Naive thymus-derived CD8-positive, alpha-beta T cell (primary cell): ENCODE measurements around the gene SURF1. TPM values are rescaled to one million over a fixed set of nuclear protein-coding genes. Genes with fewer than 3 reads are reported as not detected.

Source experiments
- ATAC-seq, 2 donors: fragments of 150-1000 bp; cut with Tn5 transposase in 1 of 2; sonication (Bioruptor Pico), chemical (Tn5 transposase) in 1 of 2; 1 replicate in 1 of 2; 2 replicates in 1 of 2; pipeline ENCODE4 v1.10.0; 2021; ENCODE audit warnings: mild to moderate bottlenecking in 2 of 2, moderate library complexity in 2 of 2
- POLR2A ChIA-PET: fragments of 350-600 bp; sonication (Branson Sonifier 250); formaldehyde crosslinking; loops from one replicate; lab custom pipeline; 2021; ENCODE audit warnings: antibody characterized with exemption; lab: Charles Lee
- DNase-seq, 10 donors: peaks; one replicate each; pipeline versions ENCODE4 v3.0.0 to v3.0.0-alpha.2; 2020 to 2022
- H3K27ac Mint-ChIP-seq, 10 donors: one replicate each; pipeline ENCODE4 v1.8.0; 2020 to 2022; ENCODE audit warnings: mild to moderate bottlenecking in 10 of 10, mixed read lengths in 10 of 10, moderate library complexity in 4 of 10, inconsistent platforms in 1 of 10
- H3K27me3 Mint-ChIP-seq, 5 donors: one replicate each; pipeline ENCODE4 v1.8.0; 2021 to 2022; ENCODE audit warnings: mixed read lengths in 5 of 5
- H3K36me3 Mint-ChIP-seq, 3 donors: one replicate each; pipeline ENCODE4 v1.8.0; 2020 to 2022; ENCODE audit warnings: mixed read lengths in 3 of 3, mild to moderate bottlenecking in 2 of 3, inconsistent platforms in 1 of 3
- H3K4me1 Mint-ChIP-seq, 4 donors: one replicate each; pipeline ENCODE4 v1.8.0; 2021 to 2022; ENCODE audit warnings: mixed read lengths in 4 of 4
- H3K4me3 Mint-ChIP-seq, 10 donors: one replicate each; pipeline ENCODE4 v1.8.0; 2020 to 2022; ENCODE audit warnings: mild to moderate bottlenecking in 10 of 10, mixed read lengths in 10 of 10, moderate library complexity in 6 of 10, inconsistent platforms in 1 of 10
- H3K9me3 Mint-ChIP-seq, 9 donors: one replicate each; pipeline ENCODE4 v1.8.0; 2020 to 2022; ENCODE audit warnings: mixed read lengths in 9 of 9, mild to moderate bottlenecking in 3 of 9, inconsistent platforms in 1 of 9, moderate library complexity in 1 of 9
- polyA plus RNA-seq, 3 donors: library from polyadenylated mRNA; unstranded; fragments of 300-500 nt; fragmentation: Illumina TruSeq; gene quantifications; one replicate each; pipeline ENCODE4 v1.2.3, GENCODE V29; 2021
- total RNA-seq, 8 experiments: library from RNA in 2 of 8; stranded (reverse) in 2 of 8; gene quantifications; one replicate each; pipeline ENCODE4 v1.2.3 and lab custom pipeline; 2021 to 2026

SURF1 gene
- total RNA-seq (10 to 100 TPM; 58.7 to 59.5 TPM), polyA plus RNA-seq (100 to 1,000 TPM in 2 of 3 donors, 10 to 100 TPM in 1; 90.6 to 119 (median 112) TPM), total RNA-seq (lab: John Stamatoyannopoulos, UW) (21.7 to 34.6 (median 25.8) reads per million in 6 experiments)

GRCh38 chr9:133356391-133357091 lies at the start of gene SURF1, which contains the start of gene SURF2:
Gene SURF1 (minus strand): TSS chr9:133356487. CDS start chr9:133356453, 34 bp downstream.
Gene SURF2 (plus strand): TSS chr9:133356550. CDS start chr9:133356593, 43 bp downstream.
- POLR2A ChIA-PET = interaction anchor here (0.8 to 7.8 kb wide), 14 partner anchors 9 to 326 kb away, joined by 3 to 143 read pairs (median 8); partner anchors contain the start of genes CACFD1, GTF3C5, MED22 and RPL7A
- DNase-seq = peak; percentile 78 to 93 (median 86)
- Mint-ChIP-seq H3K27me3 (no peaks in the 10 kb centered on the region), H3K27ac (peak within 1 kb of the TSS; percentile 67 to 95 (median 90)), H3K9me3 (no peaks in the 10 kb centered on the region), H3K36me3 (peaks cover 0 to 42% (median 4%) of the 10 kb centered on the region in 3 donors), H3K4me3 (peak within 1 kb of the TSS; percentile 82 to 93 (median 86)), H3K4me1 (peaks cover 20 to 48% (median 32%) of the 10 kb centered on the region in 4 donors)
- peak; percentile 92 to 94 for ATAC-seq

- peaks cover 0 to 57% (median 15%) of the 10 kb centered on the region in 3 donors for H3K36me3 Mint-ChIP-seq
- DNase-seq = no peak
- H3K4me1 Mint-ChIP-seq = peaks cover 6 to 10% (median 10%) of the 10 kb centered on the region in 4 donors
- no peak overlapping the region for H3K27ac Mint-ChIP-seq
- H3K4me3 Mint-ChIP-seq = no peak overlapping the region
- ATAC-seq = no peak
- POLR2A ChIA-PET = no interaction called here
- no peaks in the 10 kb centered on the region for H3K9me3 Mint-ChIP-seq
- H3K27me3 Mint-ChIP-seq = no peaks in the 10 kb centered on the region
Measured at GRCh38 chr9:133405508-133406438, 49.5 kb upstream of the SURF1 start.

- peaks cover 0 to 45% (median 11%) of the 10 kb centered on the region in 3 donors for H3K36me3 Mint-ChIP-seq
- peaks cover 6 to 10% (median 8%) of the 10 kb centered on the region in 4 donors for H3K4me1 Mint-ChIP-seq
- ATAC-seq (no peak), DNase-seq (no peak)
- POLR2A ChIA-PET = interaction anchor here (1.2 kb wide), 1 partner anchor 9 kb away, joined by 4 read pairs; no protein-coding TSS in a partner anchor
- H3K27ac Mint-ChIP-seq = peak overlapping the region in 2 of 10 donors; percentile 75 to 83
- no peaks in the 10 kb centered on the region for H3K27me3 Mint-ChIP-seq
- H3K4me3 Mint-ChIP-seq = no peak overlapping the region
- H3K9me3 Mint-ChIP-seq = no peaks in the 10 kb centered on the region
Measured at GRCh38 chr9:133404454-133405002, 48.2 kb upstream of the SURF1 start.

- peaks cover 6 to 10% (median 8%) of the 10 kb centered on the region in 4 donors for H3K4me1 Mint-ChIP-seq
- peak; percentile 72 to 73 for ATAC-seq
- no peak overlapping the region for H3K4me3 Mint-ChIP-seq
- peak; percentile 45 to 80 (median 56) for DNase-seq
- no peaks in the 10 kb centered on the region for H3K27me3 Mint-ChIP-seq
- H3K36me3 Mint-ChIP-seq = peaks cover 0 to 39% (median 10%) of the 10 kb centered on the region in 3 donors
- POLR2A ChIA-PET = interaction anchor here (1.1 to 1.4 kb wide), 3 partner anchors 9 to 218 kb away, joined by 3 to 4 read pairs (median 3); no protein-coding TSS in a partner anchor
- peak overlapping the region in 3 of 10 donors; percentile 62 to 83 (median 75) for H3K27ac Mint-ChIP-seq
- H3K9me3 Mint-ChIP-seq = no peaks in the 10 kb centered on the region
Measured at GRCh38 chr9:133403766-133404453, 47.6 kb upstream of the SURF1 start.

GRCh38 chr9:133402689-133403088 lies 46.4 kb upstream of the SURF1 start:
- H3K4me3 Mint-ChIP-seq = no peak overlapping the region
- H3K27ac Mint-ChIP-seq = no peak overlapping the region
- H3K9me3 Mint-ChIP-seq = no peaks in the 10 kb centered on the region
- DNase-seq = no peak
- H3K4me1 Mint-ChIP-seq = peaks cover 6 to 10% (median 8%) of the 10 kb centered on the region in 4 donors
- POLR2A ChIA-PET = interaction anchor here (0.5 to 1.4 kb wide), 6 partner anchors 11 to 217 kb away, joined by 3 to 4 read pairs (median 3); partner anchors contain the start of genes MED22, REXO4 and RPL7A
- H3K36me3 Mint-ChIP-seq = peaks cover 0 to 30% (median 8%) of the 10 kb centered on the region in 3 donors
- ATAC-seq = no peak
- no peaks in the 10 kb centered on the region for H3K27me3 Mint-ChIP-seq

GRCh38 chr9:133401588-133401987 lies 45.3 kb upstream of the SURF1 start:
- no peak for DNase-seq
- Mint-ChIP-seq H3K9me3 (no peaks in the 10 kb centered on the region), H3K4me3 (no peak overlapping the region), H3K27me3 (no peaks in the 10 kb centered on the region), H3K36me3 (peaks cover 0 to 20% (median 0%) of the 10 kb centered on the region in 3 donors), H3K4me1 (peaks cover 0 to 6% (median 4%) of the 10 kb centered on the region in 4 donors), H3K27ac (peak overlapping the region in 1 of 10 donors; percentile 56)
- POLR2A ChIA-PET = interaction anchor here (1.2 kb wide), 1 partner anchor 16 kb away, joined by 3 read pairs; the partner anchor contains the start of gene REXO4
- no peak for ATAC-seq

GRCh38 chr9:133400292-133400691 lies 44.0 kb upstream of the SURF1 start:
- Mint-ChIP-seq H3K4me3 (no peak overlapping the region), H3K27ac (peak overlapping the region in 1 of 10 donors; percentile 53), H3K4me1 (peaks cover 0 to 6% (median 4%) of the 10 kb centered on the region in 4 donors), H3K27me3 (no peaks in the 10 kb centered on the region), H3K36me3 (peaks cover 0 to 7% (median 0%) of the 10 kb centered on the region in 3 donors), H3K9me3 (no peaks in the 10 kb centered on the region)
- ATAC-seq (no peak), DNase-seq (no peak)
- POLR2A ChIA-PET = interaction anchor here (0.6 kb wide), 1 partner anchor 8 kb away, joined by 3 read pairs; no protein-coding TSS in a partner anchor

- POLR2A ChIA-PET = no interaction called here
- peak overlapping the region in 1 of 10 donors; percentile 74 for H3K27ac Mint-ChIP-seq
- no peaks in the 10 kb centered on the region for H3K27me3 Mint-ChIP-seq
- no peak overlapping the region for H3K4me3 Mint-ChIP-seq
- ATAC-seq = no peak
- H3K4me1 Mint-ChIP-seq = peaks cover 0 to 2% (median 0%) of the 10 kb centered on the region in 4 donors
- H3K9me3 Mint-ChIP-seq = no peaks in the 10 kb centered on the region
- DNase-seq = no peak
- peaks cover 0 to 2% (median 0%) of the 10 kb centered on the region in 3 donors for H3K36me3 Mint-ChIP-seq
Measured at GRCh38 chr9:133397895-133398294, 41.6 kb upstream of the SURF1 start.

- Mint-ChIP-seq H3K36me3 (peaks cover 0 to 2% (median 0%) of the 10 kb centered on the region in 3 donors), H3K27me3 (no peaks in the 10 kb centered on the region), H3K4me1 (peaks cover 0 to 2% (median 0%) of the 10 kb centered on the region in 4 donors), H3K27ac (peak overlapping the region in 4 of 10 donors; percentile 49 to 94 (median 72)), H3K9me3 (no peaks in the 10 kb centered on the region), H3K4me3 (no peak overlapping the region)
- DNase-seq (no peak), ATAC-seq (no peak)
- POLR2A ChIA-PET = no interaction called here
Measured at GRCh38 chr9:133397370-133397769, 41.1 kb upstream of the SURF1 start.

GRCh38 chr9:133396952-133397351 lies 40.7 kb upstream of the SURF1 start:
- H3K9me3 Mint-ChIP-seq = no peaks in the 10 kb centered on the region
- peaks cover 0 to under 1% (median 0%) of the 10 kb centered on the region in 3 donors for H3K36me3 Mint-ChIP-seq
- peak overlapping the region in 3 of 10 donors; percentile 49 to 74 (median 69) for H3K27ac Mint-ChIP-seq
- no peak overlapping the region for H3K4me3 Mint-ChIP-seq
- H3K4me1 Mint-ChIP-seq = peaks cover 0 to 2% (median 0%) of the 10 kb centered on the region in 4 donors
- no peak for ATAC-seq
- no peaks in the 10 kb centered on the region for H3K27me3 Mint-ChIP-seq
- no peak for DNase-seq
- POLR2A ChIA-PET = no interaction called here

GRCh38 chr9:133394687-133395271 lies 38.5 kb upstream of the SURF1 start:
- Mint-ChIP-seq H3K27me3 (peaks cover 0 to 11% (median 0%) of the 10 kb centered on the region in 5 donors), H3K36me3 (no peaks in the 10 kb centered on the region), H3K27ac (peak overlapping the region in 1 of 10 donors; percentile 37), H3K4me1 (peaks cover 0 to 2% (median 0%) of the 10 kb centered on the region in 4 donors), H3K4me3 (no peak overlapping the region), H3K9me3 (no peaks in the 10 kb centered on the region)
- DNase-seq (no peak), ATAC-seq (no peak)
- POLR2A ChIA-PET = interaction anchor here (1.5 kb wide), 1 partner anchor 9 kb away, joined by 4 read pairs; no protein-coding TSS in a partner anchor
